DMS 273 (cell line): ENCODE data around the gene MSANTD3.

Experiments used
- DNase-seq: peaks from one replicate; lab custom pipeline; 2025; ENCODE audit not compliant: unreplicated experiment; lab: John Stamatoyannopoulos, UW

MSANTD3 gene

GRCh38 chr9:100465274-100465673, 38.3 kb downstream of the MSANTD3 start:
- DNase-seq, result no peak

GRCh38 chr9:100465761-100466160, 38.8 kb downstream of the MSANTD3 start:
- peak; percentile 74 for DNase-seq

- peak; percentile 60 for DNase-seq
Measured at GRCh38 chr9:100466171-100466828, 39.4 kb downstream of the MSANTD3 start.

- no peak for DNase-seq
Measured at GRCh38 chr9:100466829-100467221, 39.9 kb downstream of the MSANTD3 start.

GRCh38 chr9:100468041-100468440, 41.1 kb downstream of the MSANTD3 start:
- DNase-seq, result no peak

- DNase-seq, result no peak
Measured at GRCh38 chr9:100472268-100472667, 45.3 kb downstream of the MSANTD3 start.

GRCh38 chr9:100472788-100473275, 45.9 kb downstream of the MSANTD3 start, which contains the start of gene TMEFF1:
TMEFF1 (plus strand) TSS chr9:100473149; CDS start chr9:100473545, 396 bp downstream.
- DNase-seq, result peak; percentile 86

GRCh38 chr9:100473276-100474081, 46.5 kb downstream of the MSANTD3 start:
- peak; percentile 72 for DNase-seq

- peak; percentile 55 for DNase-seq
Measured at GRCh38 chr9:100474082-100474923, 47.4 kb downstream of the MSANTD3 start.

- DNase-seq, result no peak
Measured at GRCh38 chr9:100474924-100475276, 48.0 kb downstream of the MSANTD3 start.

- DNase-seq, result no peak
Measured at GRCh38 chr9:100477241-100477640, 50.3 kb downstream of the MSANTD3 start.

- DNase-seq, result no peak
Measured at GRCh38 chr9:100478192-100478591, 51.2 kb downstream of the MSANTD3 start.

GRCh38 chr9:100479820-100480219, 52.9 kb downstream of the MSANTD3 start:
- DNase-seq, result no peak

GRCh38 chr9:100485196-100485595, 58.3 kb downstream of the MSANTD3 start:
- DNase-seq, result no peak

GRCh38 chr9:100486479-100487176, 59.7 kb downstream of the MSANTD3 start:
- DNase-seq, result no peak

- DNase-seq, result no peak
Measured at GRCh38 chr9:100488177-100488576, 61.2 kb downstream of the MSANTD3 start.

GRCh38 chr9:100489836-100490235, 62.9 kb downstream of the MSANTD3 start:
- no peak for DNase-seq

- DNase-seq, result no peak
Measured at GRCh38 chr9:100492952-100493351, 66.0 kb downstream of the MSANTD3 start.

- no peak for DNase-seq
Measured at GRCh38 chr9:100498592-100498991, 71.6 kb downstream of the MSANTD3 start.

- no peak for DNase-seq
Measured at GRCh38 chr9:100499460-100499859, 72.5 kb downstream of the MSANTD3 start.

- no peak for DNase-seq
Measured at GRCh38 chr9:100499866-100500265, 72.9 kb downstream of the MSANTD3 start.
